OCI-LY7 (cell line): ENCODE measurements around the gene AKAP13. TPM values are rescaled to one million over a fixed set of nuclear protein-coding genes. Genes with fewer than 3 reads are reported as not detected.

Experiments
- BruUV-seq: library from RNA; stranded (reverse); fragments of 400-500 nt; replicated peaks from 2 replicates; lab custom pipeline; 2021; lab: Mats Ljungman, UMichigan
- CTCF ChIA-PET: fragments of 300-600 bp; sonication (Branson Sonifier 250); formaldehyde crosslinking; loops from one replicate; lab custom pipeline; 2022; ENCODE audit warnings: antibody characterized with exemption; ENCODE audit not compliant: unreplicated experiment; lab: Charles Lee
- POLR2A ChIA-PET: fragments of 300-600 bp; sonication (Branson Sonifier 250); formaldehyde crosslinking; loops from one replicate; lab custom pipeline; 2022; ENCODE audit warnings: antibody characterized with exemption; lab: Charles Lee
- DNase-seq: peaks from one replicate; pipeline ENCODE4 v3.0.0-alpha.2; 2015; ENCODE audit warnings: low spot score
- H2AFZ ChIP-seq: fragments of 200-600 bp; sonication (generic), shearing (Covaris generic); 2 replicates; pipeline ENCODE4 v1.6.1; 2014; ENCODE audit warnings: mild to moderate bottlenecking, antibody characterized with exemption, low read length, moderate library complexity
- H3K27ac ChIP-seq: fragments of 200-600 bp; sonication (generic); 2 replicates; pipeline ENCODE4 v1.5.1; 2014; ENCODE audit warnings: mixed run types, low read depth, mild to moderate bottlenecking, moderate library complexity, low read length, inconsistent platforms; ENCODE audit not compliant: poor library complexity, severe bottlenecking
- H3K36me3 ChIP-seq: fragments of 200-600 bp; sonication (generic); 2 replicates; pipeline ENCODE4 v1.6.1; 2014; ENCODE audit warnings: mild to moderate bottlenecking, antibody characterized with exemption, low read length, moderate library complexity, mixed read lengths; ENCODE audit not compliant: insufficient read depth
- H3K4me1 ChIP-seq: fragments of 200-600 bp; sonication (generic); 2 replicates; pipeline ENCODE4 v1.5.1; 2014; ENCODE audit warnings: mild to moderate bottlenecking, low read length; ENCODE audit not compliant: insufficient read depth, poor library complexity, severe bottlenecking
- H3K4me2 ChIP-seq: fragments of 200-600 bp; sonication (generic); 2 replicates; pipeline ENCODE4 v1.6.1; 2014; ENCODE audit warnings: mild to moderate bottlenecking, low read length
- H3K4me3 ChIP-seq: fragments of 200-600 bp; sonication (generic); 2 replicates; pipeline ENCODE4 v1.5.1; 2014; ENCODE audit warnings: mild to moderate bottlenecking, low read depth, low read length; ENCODE audit not compliant: poor library complexity, severe bottlenecking
- H3K79me2 ChIP-seq: fragments of 200-600 bp; sonication (generic); 2 replicates; pipeline ENCODE4 v1.6.1; 2016; ENCODE audit warnings: low read depth, mild to moderate bottlenecking, low read length, moderate library complexity, mixed read lengths; ENCODE audit not compliant: insufficient read depth
- H3K9me2 ChIP-seq: fragments of 200-600 bp; sonication (generic); 2 replicates; pipeline ENCODE4 v1.6.1; 2016; ENCODE audit warnings: mild to moderate bottlenecking, low read length, mixed read lengths; ENCODE audit not compliant: insufficient read depth
- H3K9me3 ChIP-seq: fragments of 200-600 bp; sonication (generic); 2 replicates; pipeline ENCODE4 v1.6.1; 2014; ENCODE audit warnings: mild to moderate bottlenecking, mixed run types, low read length, mixed read lengths
- H4K20me1 ChIP-seq: fragments of 200-600 bp; sonication (generic); 2 replicates; pipeline ENCODE4 v1.6.1; 2014; ENCODE audit warnings: mild to moderate bottlenecking, antibody characterized with exemption, low read length, moderate library complexity, mixed read lengths; ENCODE audit not compliant: insufficient read depth
- EZH2phosphoT487 ChIP-seq: fragments of 200-600 bp; sonication (generic); IDR thresholded peaks from 2 replicates; pipeline ENCODE4 v1.6.1; 2018; ENCODE audit warnings: low read depth, borderline replicate concordance, mild to moderate bottlenecking, mixed run types, antibody characterized with exemption, low read length, moderate library complexity, mixed read lengths
- intact Hi-C: fragments of 100-400 bp; cut with micrococcal nuclease; formaldehyde crosslinking; loops from one replicate; pipeline ENCODE4 v1.10.0; 2022; ENCODE audit not compliant: unreplicated experiment
- total RNA-seq, 2 experiments: library from RNA; depleted of rRNA in 1 of 2; stranded (reverse); fragments of >200 nt in 1 of 2; shearing (Covaris generic) in 1 of 2; gene quantifications; 2 replicates each; pipeline ENCODE4 v1.2.3, GENCODE V29; 2014 to 2022
- TF ChIP-seq, protein P1 (sequence below): fragments of 200-600 bp; sonication (generic); conservative IDR thresholded peaks from 2 replicates; pipeline ENCODE4 v1.5.1; 2014; ENCODE audit warnings: mild to moderate bottlenecking, antibody characterized with exemption, low read length, moderate library complexity, mixed read lengths

The AKAP13 gene
- total RNA-seq, 2 experiments from 2014 or later = 140 to 250 TPM

DNA sequence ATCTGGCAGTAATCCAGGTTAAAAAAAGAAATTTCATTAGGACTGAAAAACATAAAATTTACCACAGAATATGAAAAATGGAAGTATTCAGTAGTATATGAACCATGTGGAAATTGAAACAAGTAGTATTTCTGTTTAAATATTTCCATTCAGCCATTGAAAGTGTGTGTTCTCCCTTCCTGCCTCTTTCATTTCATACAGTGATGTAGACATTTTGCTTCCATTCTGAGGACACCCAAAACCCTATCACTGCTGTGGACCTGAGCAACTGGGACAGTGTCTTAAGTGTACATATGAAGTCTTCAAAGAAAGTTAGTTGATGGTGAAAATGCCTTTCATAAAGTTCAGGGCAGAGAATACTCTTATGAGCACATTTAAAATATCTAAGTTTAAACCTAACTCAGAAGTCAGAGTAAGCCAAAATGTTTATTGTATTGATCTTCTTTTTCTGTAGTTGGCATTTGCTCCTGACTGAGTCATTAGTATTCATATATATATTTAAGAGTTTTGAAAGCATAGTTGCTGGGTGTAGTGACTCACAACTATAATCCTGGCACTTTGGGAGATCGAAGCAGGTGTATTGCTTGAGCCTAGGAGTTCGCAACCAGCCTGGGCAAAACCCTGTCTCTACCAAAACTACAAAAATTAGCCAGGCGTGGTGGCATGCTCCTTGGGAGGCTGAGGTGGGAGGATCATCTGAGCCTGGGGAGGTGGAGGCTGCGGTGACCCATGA, 215.6 kb downstream of the AKAP13 start:
- CTCF ChIA-PET = no interaction called here
- no TSS peak for BruUV-seq

DNA sequence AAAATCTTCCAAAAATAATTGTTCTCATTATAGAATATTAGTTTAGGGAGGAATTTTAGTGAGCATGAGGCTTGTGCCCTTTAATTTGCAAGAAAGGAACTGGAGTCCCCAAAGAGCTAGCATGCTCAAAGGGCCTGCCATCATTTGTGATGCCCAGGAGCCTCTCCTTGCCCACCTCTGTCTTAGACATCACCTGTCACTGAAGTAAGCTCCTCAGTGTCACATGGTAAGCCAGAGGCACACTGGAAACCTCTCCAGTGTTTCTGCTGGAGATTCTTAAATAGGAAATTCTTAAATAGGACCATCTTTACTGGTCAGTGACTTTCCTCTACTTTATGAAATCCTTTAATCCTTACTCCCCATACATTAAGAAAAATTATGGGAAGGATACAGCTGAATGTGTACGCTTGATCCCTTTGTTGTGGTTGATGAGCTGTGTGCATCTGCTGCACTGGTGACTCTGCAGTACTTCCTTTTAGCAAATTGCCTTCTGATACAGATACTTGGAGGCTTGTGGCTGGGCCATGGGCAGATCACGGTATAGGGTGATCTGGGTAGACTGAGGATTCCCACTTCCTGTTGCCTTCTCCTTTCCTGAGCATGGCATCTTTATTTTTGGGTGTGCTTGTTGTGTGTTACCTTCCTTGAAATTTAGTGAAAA, 216.9 kb downstream of the AKAP13 start:
- H3K4me1 ChIP-seq = no peaks in the 10 kb centered on the region
- H3K4me3 ChIP-seq = no peak overlapping the region
- no peaks in the 10 kb centered on the region; the same call in 1 of the 2 replicates for H3K79me2 ChIP-seq
- TF ChIP-seq, protein P1, sequence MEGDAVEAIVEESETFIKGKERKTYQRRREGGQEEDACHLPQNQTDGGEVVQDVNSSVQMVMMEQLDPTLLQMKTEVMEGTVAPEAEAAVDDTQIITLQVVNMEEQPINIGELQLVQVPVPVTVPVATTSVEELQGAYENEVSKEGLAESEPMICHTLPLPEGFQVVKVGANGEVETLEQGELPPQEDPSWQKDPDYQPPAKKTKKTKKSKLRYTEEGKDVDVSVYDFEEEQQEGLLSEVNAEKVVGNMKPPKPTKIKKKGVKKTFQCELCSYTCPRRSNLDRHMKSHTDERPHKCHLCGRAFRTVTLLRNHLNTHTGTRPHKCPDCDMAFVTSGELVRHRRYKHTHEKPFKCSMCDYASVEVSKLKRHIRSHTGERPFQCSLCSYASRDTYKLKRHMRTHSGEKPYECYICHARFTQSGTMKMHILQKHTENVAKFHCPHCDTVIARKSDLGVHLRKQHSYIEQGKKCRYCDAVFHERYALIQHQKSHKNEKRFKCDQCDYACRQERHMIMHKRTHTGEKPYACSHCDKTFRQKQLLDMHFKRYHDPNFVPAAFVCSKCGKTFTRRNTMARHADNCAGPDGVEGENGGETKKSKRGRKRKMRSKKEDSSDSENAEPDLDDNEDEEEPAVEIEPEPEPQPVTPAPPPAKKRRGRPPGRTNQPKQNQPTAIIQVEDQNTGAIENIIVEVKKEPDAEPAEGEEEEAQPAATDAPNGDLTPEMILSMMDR = no peak
- TF ChIP-seq EZH2phosphoT487 = no peak
- no peak overlapping the region for H2AFZ ChIP-seq
- intact Hi-C loops = no loop called here
- H3K4me2 ChIP-seq = no peak overlapping the region
- no peak for DNase-seq
- no peaks in the 10 kb centered on the region for H3K9me2 ChIP-seq
- H3K9me3 ChIP-seq = no peaks in the 10 kb centered on the region
- CTCF ChIA-PET = no interaction called here
- H3K27ac ChIP-seq = no peak overlapping the region
- POLR2A ChIA-PET = interaction anchor here (0.5 to 0.6 kb wide), 2 partner anchors 8 to 15 kb away, joined by 3 to 4 read pairs; no protein-coding TSS in a partner anchor
- no peaks in the 10 kb centered on the region; the same call in 1 of the 2 replicates for H4K20me1 ChIP-seq
- peaks cover 71% of the 10 kb centered on the region for H3K36me3 ChIP-seq
- no TSS peak for BruUV-seq

More for the DNA sequence above, 215.6 kb downstream of the AKAP13 start:
- Histone ChIP-seq H3K4me1 (no peaks in the 10 kb centered on the region), H3K36me3 (peaks cover 79% of the 10 kb centered on the region), H4K20me1 (no peaks in the 10 kb centered on the region; the same call in 1 of the 2 replicates), H3K27ac (no peak overlapping the region), H3K9me3 (no peaks in the 10 kb centered on the region), H3K4me2 (no peak overlapping the region), H2AFZ (no peak overlapping the region), H3K9me2 (no peaks in the 10 kb centered on the region), H3K4me3 (no peak overlapping the region), H3K79me2 (no peaks in the 10 kb centered on the region; the same call in 1 of the 2 replicates)
- intact Hi-C loops = no loop called here
- no peak for TF ChIP-seq EZH2phosphoT487
- TF ChIP-seq, protein P1 = no peak
- DNase-seq = no peak
- POLR2A ChIA-PET = no interaction called here
